SK-N-SH treated with all-trans-retinoic acid at 6 μM for 48 hours (cell line): Measurements from ENCODE around the gene NRXN3.

Source experiments
- ARNTL ChIP-seq: fragments of 450-650 bp; formaldehyde crosslinking; IDR thresholded peaks from 2 replicates; pipeline ENCODE4 v1.5.0; 2020; ENCODE audit warnings: low read depth, mild to moderate bottlenecking, moderate library complexity, borderline replicate concordance
- BACH2 ChIP-seq: fragments of 250-450 bp; sonication (Bioruptor Pico); IDR thresholded peaks from 2 replicates; pipeline ENCODE4 v1.9.0; 2021; ENCODE audit warnings: mild to moderate bottlenecking, borderline replicate concordance
- RARB ChIP-seq: fragments of 250-450 bp; sonication (Bioruptor Pico); IDR thresholded peaks from 2 replicates; pipeline ENCODE4 v1.8.0; 2021; ENCODE audit warnings: mild to moderate bottlenecking, moderate library complexity
- ZFP3 ChIP-seq: fragments of 250-450 bp; sonication (Bioruptor Pico); IDR thresholded peaks from 2 replicates; pipeline ENCODE4 v1.5.0; 2020; ENCODE audit warnings: mild to moderate bottlenecking, moderate library complexity
- ZNF565 ChIP-seq: fragments of 450-650 bp; formaldehyde crosslinking; conservative IDR thresholded peaks from 2 replicates; pipeline ENCODE4 v1.5.0; 2020; ENCODE audit warnings: low read depth, mild to moderate bottlenecking, moderate library complexity

GRCh38 chr14:79408696-79409095, 1238.5 kb downstream of the NRXN3 start:
- no peak for TF ChIP-seq BACH2
- TF ChIP-seq RARB: no peak
- no peak for TF ChIP-seq ZFP3 (CRISPR knock-in tag)
- no peak for TF ChIP-seq ARNTL
- TF ChIP-seq ZNF565 (CRISPR knock-in tag): no peak
